GM20000 (cell line): ENCODE data around the gene GLT1D1.

Experiments
- DNase-seq: peaks from one replicate; pipeline ENCODE4 v3.0.0; 2012; ENCODE audit warnings: low spot score
- TF ChIP-seq, protein P1 (sequence below): IDR thresholded peaks from 2 replicates; pipeline ENCODE4 v1.5.1; 2012; ENCODE audit warnings: mild to moderate bottlenecking, control low read depth; ENCODE audit errors: extremely low read depth, missing control alignments

Gene GLT1D1

GRCh38 chr12:128940090-128940888 lies 87.0 kb downstream of the GLT1D1 start:
- DNase-seq = no peak

GRCh38 chr12:128940974-128941373 lies 87.7 kb downstream of the GLT1D1 start:
- TF ChIP-seq, protein P1, sequence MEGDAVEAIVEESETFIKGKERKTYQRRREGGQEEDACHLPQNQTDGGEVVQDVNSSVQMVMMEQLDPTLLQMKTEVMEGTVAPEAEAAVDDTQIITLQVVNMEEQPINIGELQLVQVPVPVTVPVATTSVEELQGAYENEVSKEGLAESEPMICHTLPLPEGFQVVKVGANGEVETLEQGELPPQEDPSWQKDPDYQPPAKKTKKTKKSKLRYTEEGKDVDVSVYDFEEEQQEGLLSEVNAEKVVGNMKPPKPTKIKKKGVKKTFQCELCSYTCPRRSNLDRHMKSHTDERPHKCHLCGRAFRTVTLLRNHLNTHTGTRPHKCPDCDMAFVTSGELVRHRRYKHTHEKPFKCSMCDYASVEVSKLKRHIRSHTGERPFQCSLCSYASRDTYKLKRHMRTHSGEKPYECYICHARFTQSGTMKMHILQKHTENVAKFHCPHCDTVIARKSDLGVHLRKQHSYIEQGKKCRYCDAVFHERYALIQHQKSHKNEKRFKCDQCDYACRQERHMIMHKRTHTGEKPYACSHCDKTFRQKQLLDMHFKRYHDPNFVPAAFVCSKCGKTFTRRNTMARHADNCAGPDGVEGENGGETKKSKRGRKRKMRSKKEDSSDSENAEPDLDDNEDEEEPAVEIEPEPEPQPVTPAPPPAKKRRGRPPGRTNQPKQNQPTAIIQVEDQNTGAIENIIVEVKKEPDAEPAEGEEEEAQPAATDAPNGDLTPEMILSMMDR = no peak
- no peak for DNase-seq

More at GRCh38 chr12:128940090-128940888, 87.0 kb downstream of the GLT1D1 start:
- TF ChIP-seq, protein P1 = no peak

DNA sequence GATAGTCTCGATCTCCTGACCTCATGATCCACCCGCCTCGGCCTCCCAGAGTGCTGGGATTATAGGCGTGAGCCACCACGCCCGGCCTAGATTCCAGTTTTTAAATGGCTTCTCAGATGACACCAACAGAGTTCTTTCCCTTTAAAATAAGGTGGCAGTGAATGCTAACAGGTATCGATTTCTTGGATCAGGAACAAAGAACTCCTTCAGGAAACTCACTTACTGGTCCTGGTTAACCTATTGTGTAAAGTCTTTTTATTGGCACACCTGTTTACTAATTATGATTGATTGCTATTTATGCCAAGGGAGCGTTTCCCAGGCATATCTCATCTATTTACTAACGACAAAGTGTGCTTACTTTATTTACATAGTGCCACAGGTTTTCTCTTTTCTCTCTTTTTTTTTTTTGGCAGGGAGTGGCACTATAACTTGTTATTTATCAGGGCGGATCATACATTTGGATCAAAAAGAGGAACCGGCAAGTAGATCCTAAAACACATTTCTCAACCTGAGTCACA lies 89.7 kb downstream of the GLT1D1 start:
- no peak for DNase-seq
- TF ChIP-seq, protein P1 = no peak

GRCh38 chr12:128944956-128945355 lies 91.7 kb downstream of the GLT1D1 start:
- TF ChIP-seq, protein P1 = no peak
- no peak for DNase-seq

GRCh38 chr12:128947209-128947608 lies 93.9 kb downstream of the GLT1D1 start:
- TF ChIP-seq, protein P1 = no peak
- DNase-seq = no peak

- TF ChIP-seq, protein P1 = no peak
- no peak for DNase-seq
Observed at GRCh38 chr12:128949086-128949485, 95.8 kb downstream of the GLT1D1 start.

- TF ChIP-seq, protein P1 = no peak
- no peak for DNase-seq
Observed at GRCh38 chr12:128951448-128951847, 98.2 kb downstream of the GLT1D1 start.
